ENCODE results near the gene FRAT2. TPM values are rescaled to one million over a fixed set of nuclear protein-coding genes. Genes with fewer than 3 reads are reported as not detected.

Gene FRAT2
- total and polyA plus RNA-seq, 2 of the 13 experiments (the other 11 are each of a cell fraction or from before 2014, with no cell fraction given): 7.2 to 14.1 TPM

DNA sequence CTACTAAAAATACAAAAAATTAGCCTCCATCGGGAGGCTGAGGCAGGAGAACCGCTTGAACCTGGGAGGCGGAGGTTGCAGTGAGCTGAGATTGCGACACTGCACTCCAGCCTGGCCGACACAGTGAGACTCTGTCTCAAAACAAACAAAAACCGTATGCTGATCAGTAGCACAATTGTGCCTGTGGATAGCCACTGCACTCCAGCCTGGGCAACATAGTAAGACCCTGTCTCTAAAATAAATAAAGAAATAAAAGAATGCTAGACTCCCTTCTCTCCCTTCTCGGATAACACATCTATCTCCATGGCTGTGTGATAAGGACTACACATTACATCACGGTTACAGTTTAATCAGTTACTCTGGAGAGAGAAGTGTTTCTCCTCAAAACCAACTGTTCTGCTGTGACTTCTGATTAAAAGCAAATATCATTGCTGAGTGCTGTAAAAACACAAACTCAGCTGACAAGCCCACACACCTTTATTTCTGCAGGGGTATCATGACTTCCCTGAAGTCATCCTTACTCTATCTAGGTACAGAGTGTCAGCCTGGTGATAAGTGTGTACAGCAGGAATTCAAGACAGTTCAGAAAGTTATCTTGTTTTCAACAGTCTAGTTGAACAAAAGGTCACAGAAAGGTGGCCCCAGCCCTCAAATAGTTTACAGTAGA, 36.8 kb downstream of the FRAT2 start (continued):
- TF ChIP-seq, protein P1, sequence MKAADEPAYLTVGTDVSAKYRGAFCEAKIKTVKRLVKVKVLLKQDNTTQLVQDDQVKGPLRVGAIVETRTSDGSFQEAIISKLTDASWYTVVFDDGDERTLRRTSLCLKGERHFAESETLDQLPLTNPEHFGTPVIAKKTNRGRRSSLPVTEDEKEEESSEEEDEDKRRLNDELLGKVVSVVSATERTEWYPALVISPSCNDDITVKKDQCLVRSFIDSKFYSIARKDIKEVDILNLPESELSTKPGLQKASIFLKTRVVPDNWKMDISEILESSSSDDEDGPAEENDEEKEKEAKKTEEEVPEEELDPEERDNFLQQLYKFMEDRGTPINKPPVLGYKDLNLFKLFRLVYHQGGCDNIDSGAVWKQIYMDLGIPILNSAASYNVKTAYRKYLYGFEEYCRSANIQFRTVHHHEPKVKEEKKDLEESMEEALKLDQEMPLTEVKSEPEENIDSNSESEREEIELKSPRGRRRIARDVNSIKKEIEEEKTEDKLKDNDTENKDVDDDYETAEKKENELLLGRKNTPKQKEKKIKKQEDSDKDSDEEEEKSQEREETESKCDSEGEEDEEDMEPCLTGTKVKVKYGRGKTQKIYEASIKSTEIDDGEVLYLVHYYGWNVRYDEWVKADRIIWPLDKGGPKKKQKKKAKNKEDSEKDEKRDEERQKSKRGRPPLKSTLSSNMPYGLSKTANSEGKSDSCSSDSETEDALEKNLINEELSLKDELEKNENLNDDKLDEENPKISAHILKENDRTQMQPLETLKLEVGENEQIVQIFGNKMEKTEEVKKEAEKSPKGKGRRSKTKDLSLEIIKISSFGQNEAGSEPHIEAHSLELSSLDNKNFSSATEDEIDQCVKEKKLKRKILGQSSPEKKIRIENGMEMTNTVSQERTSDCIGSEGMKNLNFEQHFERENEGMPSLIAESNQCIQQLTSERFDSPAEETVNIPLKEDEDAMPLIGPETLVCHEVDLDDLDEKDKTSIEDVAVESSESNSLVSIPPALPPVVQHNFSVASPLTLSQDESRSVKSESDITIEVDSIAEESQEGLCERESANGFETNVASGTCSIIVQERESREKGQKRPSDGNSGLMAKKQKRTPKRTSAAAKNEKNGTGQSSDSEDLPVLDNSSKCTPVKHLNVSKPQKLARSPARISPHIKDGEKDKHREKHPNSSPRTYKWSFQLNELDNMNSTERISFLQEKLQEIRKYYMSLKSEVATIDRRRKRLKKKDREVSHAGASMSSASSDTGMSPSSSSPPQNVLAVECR (CRISPR knock-in tag; IDR thresholded peaks at IDR 0.05; ENCODE audit: borderline replicate concordance): peak; percentile 19; the same call in 1 of the 2 replicates
- no peak for TF ChIP-seq NPAS2 (CRISPR knock-in tag; IDR thresholded peaks at IDR 0.05; ENCODE audit: borderline replicate concordance)
- 0 out of 2 replicates have a peak, but pooled peaks have one; percentile 21 for TF ChIP-seq ZNF558 (CRISPR knock-in tag; IDR thresholded peaks at IDR 0.05; ENCODE audit: borderline replicate concordance)
- no peak for TF ChIP-seq XBP1 (CRISPR knock-in tag; IDR thresholded peaks at IDR 0.05)
- TF ChIP-seq PPARG (CRISPR knock-in tag; conservative IDR thresholded peaks at IDR 0.05): peak; percentile 7; the same call in 1 of the 2 replicates
- TF ChIP-seq, protein P2, sequence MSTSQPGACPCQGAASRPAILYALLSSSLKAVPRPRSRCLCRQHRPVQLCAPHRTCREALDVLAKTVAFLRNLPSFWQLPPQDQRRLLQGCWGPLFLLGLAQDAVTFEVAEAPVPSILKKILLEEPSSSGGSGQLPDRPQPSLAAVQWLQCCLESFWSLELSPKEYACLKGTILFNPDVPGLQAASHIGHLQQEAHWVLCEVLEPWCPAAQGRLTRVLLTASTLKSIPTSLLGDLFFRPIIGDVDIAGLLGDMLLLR (CRISPR knock-in tag; IDR thresholded peaks at IDR 0.05): no peak
- TF ChIP-seq, protein P3, sequence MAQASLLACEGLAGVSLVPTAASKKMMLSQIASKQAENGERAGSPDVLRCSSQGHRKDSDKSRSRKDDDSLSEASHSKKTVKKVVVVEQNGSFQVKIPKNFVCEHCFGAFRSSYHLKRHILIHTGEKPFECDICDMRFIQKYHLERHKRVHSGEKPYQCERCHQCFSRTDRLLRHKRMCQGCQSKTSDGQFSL (CRISPR knock-in tag; IDR thresholded peaks at IDR 0.05): no peak
- TF ChIP-seq, protein P4, sequence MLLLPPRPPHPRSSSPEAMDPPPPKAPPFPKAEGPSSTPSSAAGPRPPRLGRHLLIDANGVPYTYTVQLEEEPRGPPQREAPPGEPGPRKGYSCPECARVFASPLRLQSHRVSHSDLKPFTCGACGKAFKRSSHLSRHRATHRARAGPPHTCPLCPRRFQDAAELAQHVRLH (CRISPR knock-in tag; IDR thresholded peaks at IDR 0.05; ENCODE audit: borderline replicate concordance, low read depth): no peak
- TF ChIP-seq THAP11 (CRISPR knock-in tag; IDR thresholded peaks at IDR 0.05): peak; percentile 56
- TF ChIP-seq KDM1A (CRISPR knock-in tag; IDR thresholded peaks at IDR 0.05): peak; percentile 97
- no peak for TF ChIP-seq KAT8 (CRISPR knock-in tag; IDR thresholded peaks at IDR 0.05)
- TF ChIP-seq, protein P5, sequence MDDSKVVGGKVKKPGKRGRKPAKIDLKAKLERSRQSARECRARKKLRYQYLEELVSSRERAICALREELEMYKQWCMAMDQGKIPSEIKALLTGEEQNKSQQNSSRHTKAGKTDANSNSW (CRISPR knock-in tag; IDR thresholded peaks at IDR 0.05; ENCODE audit: borderline replicate concordance): no peak
- TF ChIP-seq ZKSCAN8 (CRISPR knock-in tag; IDR thresholded peaks at IDR 0.05; ENCODE audit: borderline replicate concordance): no peak
- peak; percentile 93 for TF ChIP-seq CEBPG (CRISPR knock-in tag; IDR thresholded peaks at IDR 0.05)
- 0 out of 2 replicates have a peak, but pooled peaks have one; percentile 39 for TF ChIP-seq ZNF12 (CRISPR knock-in tag; IDR thresholded peaks at IDR 0.05)
- TF ChIP-seq, protein P6, sequence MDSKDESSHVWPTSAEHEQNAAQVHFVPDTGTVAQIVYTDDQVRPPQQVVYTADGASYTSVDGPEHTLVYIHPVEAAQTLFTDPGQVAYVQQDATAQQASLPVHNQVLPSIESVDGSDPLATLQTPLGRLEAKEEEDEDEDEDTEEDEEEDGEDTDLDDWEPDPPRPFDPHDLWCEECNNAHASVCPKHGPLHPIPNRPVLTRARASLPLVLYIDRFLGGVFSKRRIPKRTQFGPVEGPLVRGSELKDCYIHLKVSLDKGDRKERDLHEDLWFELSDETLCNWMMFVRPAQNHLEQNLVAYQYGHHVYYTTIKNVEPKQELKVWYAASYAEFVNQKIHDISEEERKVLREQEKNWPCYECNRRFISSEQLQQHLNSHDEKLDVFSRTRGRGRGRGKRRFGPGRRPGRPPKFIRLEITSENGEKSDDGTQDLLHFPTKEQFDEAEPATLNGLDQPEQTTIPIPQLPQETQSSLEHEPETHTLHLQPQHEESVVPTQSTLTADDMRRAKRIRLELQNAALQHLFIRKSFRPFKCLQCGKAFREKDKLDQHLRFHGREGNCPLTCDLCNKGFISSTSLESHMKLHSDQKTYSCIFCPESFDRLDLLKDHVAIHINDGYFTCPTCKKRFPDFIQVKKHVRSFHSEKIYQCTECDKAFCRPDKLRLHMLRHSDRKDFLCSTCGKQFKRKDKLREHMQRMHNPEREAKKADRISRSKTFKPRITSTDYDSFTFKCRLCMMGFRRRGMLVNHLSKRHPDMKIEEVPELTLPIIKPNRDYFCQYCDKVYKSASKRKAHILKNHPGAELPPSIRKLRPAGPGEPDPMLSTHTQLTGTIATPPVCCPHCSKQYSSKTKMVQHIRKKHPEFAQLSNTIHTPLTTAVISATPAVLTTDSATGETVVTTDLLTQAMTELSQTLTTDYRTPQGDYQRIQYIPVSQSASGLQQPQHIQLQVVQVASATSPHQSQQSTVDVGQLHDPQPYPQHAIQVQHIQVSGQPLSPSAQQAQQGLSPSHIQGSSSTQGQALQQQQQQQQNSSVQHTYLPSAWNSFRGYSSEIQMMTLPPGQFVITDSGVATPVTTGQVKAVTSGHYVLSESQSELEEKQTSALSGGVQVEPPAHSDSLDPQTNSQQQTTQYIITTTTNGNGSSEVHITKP (CRISPR knock-in tag; IDR thresholded peaks at IDR 0.05; ENCODE audit: low read depth): 0 out of 2 replicates have a peak, but pooled peaks have one; percentile 16
- TF ChIP-seq, protein P7, sequence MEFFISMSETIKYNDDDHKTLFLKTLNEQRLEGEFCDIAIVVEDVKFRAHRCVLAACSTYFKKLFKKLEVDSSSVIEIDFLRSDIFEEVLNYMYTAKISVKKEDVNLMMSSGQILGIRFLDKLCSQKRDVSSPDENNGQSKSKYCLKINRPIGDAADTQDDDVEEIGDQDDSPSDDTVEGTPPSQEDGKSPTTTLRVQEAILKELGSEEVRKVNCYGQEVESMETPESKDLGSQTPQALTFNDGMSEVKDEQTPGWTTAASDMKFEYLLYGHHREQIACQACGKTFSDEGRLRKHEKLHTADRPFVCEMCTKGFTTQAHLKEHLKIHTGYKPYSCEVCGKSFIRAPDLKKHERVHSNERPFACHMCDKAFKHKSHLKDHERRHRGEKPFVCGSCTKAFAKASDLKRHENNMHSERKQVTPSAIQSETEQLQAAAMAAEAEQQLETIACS (CRISPR knock-in tag; IDR thresholded peaks at IDR 0.05): no peak
- TF ChIP-seq ZNF264 (CRISPR knock-in tag; IDR thresholded peaks at IDR 0.05): no peak
- no peak for TF ChIP-seq ZC3H13 (CRISPR knock-in tag; IDR thresholded peaks at IDR 0.05)
